ENCODE data around the gene A4GALT.

DNA sequence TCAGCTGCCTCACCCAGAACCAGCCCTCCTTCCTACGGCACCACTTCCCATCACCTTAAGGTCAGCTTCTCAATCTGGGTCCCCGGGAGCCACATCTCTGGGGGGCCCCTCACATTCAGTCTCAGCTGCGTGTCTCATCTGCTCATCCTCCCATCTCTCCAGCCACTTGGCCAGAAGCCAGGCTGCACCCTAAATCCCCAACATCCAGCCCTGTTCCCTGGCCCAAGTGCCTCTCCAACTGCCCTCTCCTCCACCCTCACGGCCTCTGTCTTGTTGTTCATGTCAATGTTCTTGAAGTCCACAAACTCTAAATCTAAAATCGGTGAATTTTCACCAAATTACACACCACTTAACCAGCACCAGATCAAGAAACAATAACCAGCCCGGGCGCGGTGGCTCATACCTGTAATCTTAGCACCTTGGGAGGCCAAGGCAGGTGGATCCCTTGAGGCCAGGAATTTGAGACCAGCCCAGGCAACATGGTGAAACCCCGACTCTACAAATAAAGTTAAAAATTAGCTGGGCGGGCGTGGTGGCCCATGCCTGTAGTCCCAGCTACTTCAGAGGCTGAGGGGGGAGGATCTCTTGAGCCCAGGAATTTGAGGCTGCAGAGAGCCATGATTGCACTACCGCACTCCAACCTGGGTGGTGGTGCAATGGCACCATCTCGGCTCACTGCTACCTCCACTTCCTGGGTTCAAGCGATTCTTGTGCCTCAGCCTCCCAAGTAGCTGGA lies 33.7 kb downstream of the A4GALT start:
- TF ChIP-seq, protein P1, sequence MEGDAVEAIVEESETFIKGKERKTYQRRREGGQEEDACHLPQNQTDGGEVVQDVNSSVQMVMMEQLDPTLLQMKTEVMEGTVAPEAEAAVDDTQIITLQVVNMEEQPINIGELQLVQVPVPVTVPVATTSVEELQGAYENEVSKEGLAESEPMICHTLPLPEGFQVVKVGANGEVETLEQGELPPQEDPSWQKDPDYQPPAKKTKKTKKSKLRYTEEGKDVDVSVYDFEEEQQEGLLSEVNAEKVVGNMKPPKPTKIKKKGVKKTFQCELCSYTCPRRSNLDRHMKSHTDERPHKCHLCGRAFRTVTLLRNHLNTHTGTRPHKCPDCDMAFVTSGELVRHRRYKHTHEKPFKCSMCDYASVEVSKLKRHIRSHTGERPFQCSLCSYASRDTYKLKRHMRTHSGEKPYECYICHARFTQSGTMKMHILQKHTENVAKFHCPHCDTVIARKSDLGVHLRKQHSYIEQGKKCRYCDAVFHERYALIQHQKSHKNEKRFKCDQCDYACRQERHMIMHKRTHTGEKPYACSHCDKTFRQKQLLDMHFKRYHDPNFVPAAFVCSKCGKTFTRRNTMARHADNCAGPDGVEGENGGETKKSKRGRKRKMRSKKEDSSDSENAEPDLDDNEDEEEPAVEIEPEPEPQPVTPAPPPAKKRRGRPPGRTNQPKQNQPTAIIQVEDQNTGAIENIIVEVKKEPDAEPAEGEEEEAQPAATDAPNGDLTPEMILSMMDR (IDR thresholded peaks at IDR 0.05), result no peak
- TF ChIP-seq POLR2A (IDR thresholded peaks at IDR 0.05), result no peak
